ENCODE results near the gene AANAT. TPM values are rescaled to one million over a fixed set of nuclear protein-coding genes. Genes with fewer than 3 reads are reported as not detected.

The AANAT gene
- total RNA-seq, 1 experiment from 2014 or later, result not detected

DNA sequence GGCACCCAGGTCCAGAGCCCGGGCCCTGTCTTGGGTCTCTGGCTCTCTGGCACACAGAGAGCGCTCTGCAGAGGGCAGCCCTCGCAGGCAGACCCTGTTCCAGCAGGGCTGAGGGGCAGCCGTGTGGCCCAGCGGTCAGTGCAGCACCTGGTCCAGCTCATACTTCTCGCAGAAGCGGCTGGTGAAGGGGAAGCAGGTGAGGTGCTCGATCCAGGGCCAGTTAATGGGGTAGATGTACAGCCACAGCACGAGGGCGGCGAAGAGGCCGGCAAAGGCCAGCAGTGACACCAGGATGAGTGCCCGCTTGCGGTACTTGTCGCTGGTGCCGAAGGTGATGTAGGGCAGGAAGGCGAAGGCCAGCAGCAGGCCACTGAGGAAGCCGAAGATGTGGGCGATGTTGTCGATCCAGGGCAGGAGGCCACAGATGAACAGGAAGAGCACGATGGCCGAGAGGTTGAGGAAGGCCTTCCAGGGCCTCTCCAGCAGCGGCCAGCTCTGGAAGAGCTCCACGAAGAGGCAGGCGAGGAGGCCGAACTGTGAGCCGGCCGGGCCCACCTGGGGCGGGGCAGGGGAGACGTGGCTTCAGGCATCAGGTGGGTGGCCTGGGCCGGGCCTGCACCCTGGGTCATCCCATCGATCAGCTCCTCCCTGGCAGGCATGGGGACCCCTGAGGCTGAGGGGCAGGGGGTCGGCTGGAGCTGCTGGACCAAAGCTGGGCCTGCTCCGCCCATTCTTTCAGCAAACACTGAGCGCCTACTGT is 4.3 kb downstream of the AANAT start:
- no peak overlapping the region for H2AFZ ChIP-seq (ENCODE audit: low read depth, low read length, poor library complexity, severe bottlenecking)
- H3K4me3 ChIP-seq (replicated peaks in 1 of 2; ENCODE audit: low read depth in 1 of 2, low read length in 2 of 2), result no peak overlapping the region
- H4K20me1 ChIP-seq (ENCODE audit: insufficient read depth), result no peaks in the 10 kb centered on the region
- H3K4me1 ChIP-seq (ENCODE audit: control insufficient read depth in 1 of 2, insufficient read depth in 2 of 2, low read length in 2 of 2), result no peaks in the 10 kb centered on the region
- no peaks in the 10 kb centered on the region for H3K9me2 ChIP-seq (ENCODE audit: insufficient read depth)
- POLR2A ChIA-PET, result no interaction called here
- no peak for DNase-seq (ENCODE audit: low read depth, low spot score)
- no peaks in the 10 kb centered on the region for H3K9me3 ChIP-seq (ENCODE audit: control insufficient read depth in 1 of 2, insufficient read depth in 1 of 2, low read depth in 1 of 2, low read length in 2 of 2)
- no peak for ATAC-seq
- BruUV-seq (replicated peaks), result no TSS peak
- H3K27ac ChIP-seq (ENCODE audit: low read depth, low read length), result no peak overlapping the region; the same call in 1 of the 2 replicates
- CTCF ChIA-PET, result no interaction called here
- peaks cover 12 to 25% of the 10 kb centered on the region in 2 experiments; a peak in 3 of 4 replicates for H3K36me3 ChIP-seq (ENCODE audit: control insufficient read depth in 1 of 2, insufficient read depth in 2 of 2, low read length in 2 of 2)
- no peak for TF ChIP-seq SP1 (IDR thresholded peaks at IDR 0.05; ENCODE audit: low read depth)
- no peak for TF ChIP-seq EGR1 (IDR thresholded peaks at IDR 0.05; ENCODE audit: low read depth)
- no peak for TF ChIP-seq RAD21 (IDR thresholded peaks at IDR 0.05; ENCODE audit: low read depth)
- RAD21 ChIA-PET (ENCODE audit: low non-redundant PET in 1 of 2, low total read pairs in 2 of 2, uncharacterized antibody in 2 of 2, unreplicated experiment in 2 of 2), result interaction anchor here in 1 of 2 experiments (1.2 kb wide), 1 partner anchor 35 kb away, joined by 3 read pairs; no protein-coding TSS in a partner anchor
- H3K4me2 ChIP-seq (ENCODE audit: low read length), result no peak overlapping the region
- H3K27me3 ChIP-seq (ENCODE audit: insufficient read depth, low read length), result no peaks in the 10 kb centered on the region
- no peaks in the 10 kb centered on the region for H3K79me2 ChIP-seq (ENCODE audit: insufficient read depth, low read length)
- H3K9ac ChIP-seq (ENCODE audit: low read length), result no peak overlapping the region
- intact Hi-C loops (cut with micrococcal nuclease), result no loop called here

DNA sequence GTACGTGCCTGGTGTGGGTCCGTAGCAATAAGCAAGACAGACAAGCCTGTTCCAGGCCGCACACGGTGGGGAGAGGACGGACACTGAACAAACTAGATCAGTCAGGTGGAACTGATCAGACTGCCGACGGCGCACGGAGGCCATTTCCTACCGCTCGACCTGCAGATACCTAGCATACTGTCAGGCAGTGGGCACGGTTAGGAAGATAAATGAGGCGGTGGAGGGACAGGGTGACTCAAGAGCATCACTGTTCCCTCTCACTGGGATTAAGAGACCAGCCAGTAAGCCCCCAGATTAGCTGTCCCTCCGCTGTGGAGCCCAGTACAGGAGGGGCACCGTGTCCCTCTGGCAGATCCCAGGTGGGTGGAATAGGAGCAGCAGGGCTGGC is 4.8 kb downstream of the AANAT start:
- TF ChIP-seq TCF7L2 (IDR thresholded peaks at IDR 0.05; ENCODE audit: borderline replicate concordance, extremely low read depth, insufficient read depth, insufficient read length), result no peak
- TF ChIP-seq, protein P1, sequence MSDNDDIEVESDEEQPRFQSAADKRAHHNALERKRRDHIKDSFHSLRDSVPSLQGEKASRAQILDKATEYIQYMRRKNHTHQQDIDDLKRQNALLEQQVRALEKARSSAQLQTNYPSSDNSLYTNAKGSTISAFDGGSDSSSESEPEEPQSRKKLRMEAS (IDR thresholded peaks at IDR 0.05), result no peak
- TF ChIP-seq ELF1 (IDR thresholded peaks at IDR 0.05; ENCODE audit: borderline replicate concordance, low read depth), result no peak
- TF ChIP-seq, protein P2, sequence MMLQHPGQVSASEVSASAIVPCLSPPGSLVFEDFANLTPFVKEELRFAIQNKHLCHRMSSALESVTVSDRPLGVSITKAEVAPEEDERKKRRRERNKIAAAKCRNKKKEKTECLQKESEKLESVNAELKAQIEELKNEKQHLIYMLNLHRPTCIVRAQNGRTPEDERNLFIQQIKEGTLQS (IDR thresholded peaks at IDR 0.05), result no peak
- TF ChIP-seq POLR2AphosphoS5 (IDR thresholded peaks at IDR 0.05; ENCODE audit: low read depth, low read length), result no peak
- no peak for TF ChIP-seq ZNF274 (IDR thresholded peaks at IDR 0.05; ENCODE audit: low read depth, low read length)
- TF ChIP-seq CEBPB (IDR thresholded peaks at IDR 0.05; ENCODE audit: low read depth), result no peak
- TF ChIP-seq ZFX (IDR thresholded peaks at IDR 0.05), result no peak
- TF ChIP-seq, protein P3, sequence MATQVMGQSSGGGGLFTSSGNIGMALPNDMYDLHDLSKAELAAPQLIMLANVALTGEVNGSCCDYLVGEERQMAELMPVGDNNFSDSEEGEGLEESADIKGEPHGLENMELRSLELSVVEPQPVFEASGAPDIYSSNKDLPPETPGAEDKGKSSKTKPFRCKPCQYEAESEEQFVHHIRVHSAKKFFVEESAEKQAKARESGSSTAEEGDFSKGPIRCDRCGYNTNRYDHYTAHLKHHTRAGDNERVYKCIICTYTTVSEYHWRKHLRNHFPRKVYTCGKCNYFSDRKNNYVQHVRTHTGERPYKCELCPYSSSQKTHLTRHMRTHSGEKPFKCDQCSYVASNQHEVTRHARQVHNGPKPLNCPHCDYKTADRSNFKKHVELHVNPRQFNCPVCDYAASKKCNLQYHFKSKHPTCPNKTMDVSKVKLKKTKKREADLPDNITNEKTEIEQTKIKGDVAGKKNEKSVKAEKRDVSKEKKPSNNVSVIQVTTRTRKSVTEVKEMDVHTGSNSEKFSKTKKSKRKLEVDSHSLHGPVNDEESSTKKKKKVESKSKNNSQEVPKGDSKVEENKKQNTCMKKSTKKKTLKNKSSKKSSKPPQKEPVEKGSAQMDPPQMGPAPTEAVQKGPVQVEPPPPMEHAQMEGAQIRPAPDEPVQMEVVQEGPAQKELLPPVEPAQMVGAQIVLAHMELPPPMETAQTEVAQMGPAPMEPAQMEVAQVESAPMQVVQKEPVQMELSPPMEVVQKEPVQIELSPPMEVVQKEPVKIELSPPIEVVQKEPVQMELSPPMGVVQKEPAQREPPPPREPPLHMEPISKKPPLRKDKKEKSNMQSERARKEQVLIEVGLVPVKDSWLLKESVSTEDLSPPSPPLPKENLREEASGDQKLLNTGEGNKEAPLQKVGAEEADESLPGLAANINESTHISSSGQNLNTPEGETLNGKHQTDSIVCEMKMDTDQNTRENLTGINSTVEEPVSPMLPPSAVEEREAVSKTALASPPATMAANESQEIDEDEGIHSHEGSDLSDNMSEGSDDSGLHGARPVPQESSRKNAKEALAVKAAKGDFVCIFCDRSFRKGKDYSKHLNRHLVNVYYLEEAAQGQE (IDR thresholded peaks at IDR 0.05; ENCODE audit: low read depth), result no peak
- TF ChIP-seq JUND (IDR thresholded peaks at IDR 0.05), result no peak
- TF ChIP-seq POLR2A (IDR thresholded peaks at IDR 0.05; ENCODE audit: borderline replicate concordance, extremely low read depth, insufficient read depth, insufficient read length), result no peak
- no peak for TF ChIP-seq EZH2phosphoT487 (IDR thresholded peaks at IDR 0.05; ENCODE audit: borderline replicate concordance)
- Histone ChIP-seq H4K20me1 (ENCODE audit: insufficient read depth) (no peaks in the 10 kb centered on the region), H2AFZ (ENCODE audit: low read depth, low read length, poor library complexity, severe bottlenecking) (no peak overlapping the region), H3K9me2 (ENCODE audit: insufficient read depth) (no peaks in the 10 kb centered on the region), H3K4me1 (ENCODE audit: control insufficient read depth in 1 of 2, insufficient read depth in 2 of 2, low read length in 2 of 2) (no peaks in the 10 kb centered on the region), H3K4me2 (ENCODE audit: low read length) (no peak overlapping the region), H3K9ac (ENCODE audit: low read length) (no peak overlapping the region), H3K9me3 (ENCODE audit: control insufficient read depth in 1 of 2, insufficient read depth in 1 of 2, low read depth in 1 of 2, low read length in 2 of 2) (no peaks in the 10 kb centered on the region), H3K79me2 (ENCODE audit: insufficient read depth, low read length) (no peaks in the 10 kb centered on the region), H3K4me3 (replicated peaks in 1 of 2; ENCODE audit: low read depth in 1 of 2, low read length in 2 of 2) (no peak overlapping the region), H3K27ac (ENCODE audit: low read depth, low read length) (no peak overlapping the region; the same call in 1 of the 2 replicates), H3K36me3 (ENCODE audit: control insufficient read depth in 1 of 2, insufficient read depth in 2 of 2, low read length in 2 of 2) (peaks cover 12 to 25% of the 10 kb centered on the region in 2 experiments; a peak in 3 of 4 replicates), H3K27me3 (ENCODE audit: insufficient read depth, low read length) (no peaks in the 10 kb centered on the region)
- no TSS peak for BruUV-seq (replicated peaks)
- ChIA-PET POLR2A (no interaction called here), RAD21 (ENCODE audit: low non-redundant PET in 1 of 2, low total read pairs in 2 of 2, uncharacterized antibody in 2 of 2, unreplicated experiment in 2 of 2) (interaction anchor here in 1 of 2 experiments (1.2 kb wide), 1 partner anchor 34 kb away, joined by 3 read pairs; no protein-coding TSS in a partner anchor), CTCF (no interaction called here)
- ATAC-seq (no peak), DNase-seq (ENCODE audit: low read depth, low spot score) (no peak)
- intact Hi-C loops (cut with micrococcal nuclease), result no loop called here
